Suprapubic skin (tissue), 2 donors: ENCODE results near the gene SAMD4A.

Source experiments
- EP300 ChIP-seq: sonication (generic); formaldehyde crosslinking; IDR thresholded peaks from one replicate; pipeline ENCODE4 v1.6.1; 2017; ENCODE audit warnings: antibody characterized with exemption
- POLR2A ChIP-seq, 2 donors: fragments of 450-650 bp; IDR thresholded peaks; one replicate each; pipeline ENCODE4 v1.6.1; 2017; ENCODE audit warnings: antibody characterized with exemption in 2 of 2, mild to moderate bottlenecking in 2 of 2, moderate library complexity in 2 of 2

DNA sequence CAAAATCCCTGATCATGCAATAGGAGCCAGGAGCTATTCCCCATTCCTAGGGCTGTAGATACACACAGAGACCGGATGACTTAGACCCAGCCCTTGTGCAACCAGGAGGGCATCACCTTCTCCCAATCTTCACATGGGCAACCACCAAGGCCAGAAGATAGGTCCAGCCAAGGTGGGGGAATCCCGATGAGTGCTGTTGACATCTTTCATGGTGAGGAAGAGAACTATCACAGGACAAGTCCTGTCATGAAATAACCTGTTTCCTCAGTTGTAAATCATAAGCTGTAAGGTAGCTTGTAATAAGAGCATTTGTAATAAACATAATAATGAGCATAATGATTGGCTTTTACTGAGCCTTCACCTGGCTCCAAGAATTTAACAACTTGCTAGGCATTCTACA is 246.2 kb downstream of the SAMD4A start:
- TF ChIP-seq POLR2A (IDR thresholded peaks at IDR 0.05) (no peak), EP300 (no peak)
